AG04449 (cell line): ENCODE results near the gene THADA.

Experiments used
- CTCF ChIA-PET: fragments of 350-600 bp; formaldehyde crosslinking; extraction: SDS; loops from one replicate; lab custom pipeline; 2021; ENCODE audit warnings: antibody characterized with exemption; lab: Yijun Ruan, JAX
- POLR2A ChIA-PET: fragments of 400-600, 350-600 bp; formaldehyde crosslinking; extraction: SDS; loops from one replicate; lab custom pipeline; 2020; ENCODE audit warnings: antibody characterized with exemption, inconsistent platforms; lab: Yijun Ruan, JAX
- DNase-seq: peaks from one replicate; pipeline ENCODE4 v3.0.0-alpha.2; 2010; ENCODE audit warnings: low read depth, low spot score
- H3K4me3 ChIP-seq: 2 replicates; pipeline ENCODE4 v1.5.1; 2011; ENCODE audit warnings: low read depth, mild to moderate bottlenecking, control low read depth, low read length
- TF ChIP-seq, protein P1 (sequence below): IDR thresholded peaks from one replicate; pipeline ENCODE4 v1.5.1; 2011; ENCODE audit warnings: mild to moderate bottlenecking, moderate library complexity, low read length, control low read depth, inconsistent platforms; ENCODE audit not compliant: insufficient read depth; ENCODE audit errors: missing control alignments

THADA gene

DNA sequence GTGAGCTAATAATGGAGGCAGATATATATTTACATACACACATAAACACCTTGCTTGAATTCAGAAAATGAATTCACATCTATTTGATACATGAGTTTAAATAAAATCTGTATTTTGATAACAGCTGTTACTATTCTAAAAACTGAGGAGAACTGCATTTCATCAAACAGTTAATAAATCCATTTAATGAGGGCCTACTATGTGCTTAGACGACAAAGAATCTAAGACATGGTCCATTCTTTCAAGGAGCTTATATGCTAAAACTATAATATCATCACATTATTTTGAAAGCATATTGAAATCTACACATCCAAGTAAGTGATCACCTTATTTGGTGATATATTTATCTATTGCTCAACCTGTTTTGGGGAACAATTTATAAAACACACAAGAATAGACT lies 278.6 kb downstream of the THADA start:
- TF ChIP-seq, protein P1, sequence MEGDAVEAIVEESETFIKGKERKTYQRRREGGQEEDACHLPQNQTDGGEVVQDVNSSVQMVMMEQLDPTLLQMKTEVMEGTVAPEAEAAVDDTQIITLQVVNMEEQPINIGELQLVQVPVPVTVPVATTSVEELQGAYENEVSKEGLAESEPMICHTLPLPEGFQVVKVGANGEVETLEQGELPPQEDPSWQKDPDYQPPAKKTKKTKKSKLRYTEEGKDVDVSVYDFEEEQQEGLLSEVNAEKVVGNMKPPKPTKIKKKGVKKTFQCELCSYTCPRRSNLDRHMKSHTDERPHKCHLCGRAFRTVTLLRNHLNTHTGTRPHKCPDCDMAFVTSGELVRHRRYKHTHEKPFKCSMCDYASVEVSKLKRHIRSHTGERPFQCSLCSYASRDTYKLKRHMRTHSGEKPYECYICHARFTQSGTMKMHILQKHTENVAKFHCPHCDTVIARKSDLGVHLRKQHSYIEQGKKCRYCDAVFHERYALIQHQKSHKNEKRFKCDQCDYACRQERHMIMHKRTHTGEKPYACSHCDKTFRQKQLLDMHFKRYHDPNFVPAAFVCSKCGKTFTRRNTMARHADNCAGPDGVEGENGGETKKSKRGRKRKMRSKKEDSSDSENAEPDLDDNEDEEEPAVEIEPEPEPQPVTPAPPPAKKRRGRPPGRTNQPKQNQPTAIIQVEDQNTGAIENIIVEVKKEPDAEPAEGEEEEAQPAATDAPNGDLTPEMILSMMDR = no peak
- no peak overlapping the region for H3K4me3 ChIP-seq
- ChIA-PET POLR2A (no interaction called here), CTCF (interaction anchor here (1.3 to 3.5 kb wide), 2 partner anchors 14 to 167 kb away, joined by 4 to 12 read pairs; no protein-coding TSS in a partner anchor)
- DNase-seq = no peak

DNA sequence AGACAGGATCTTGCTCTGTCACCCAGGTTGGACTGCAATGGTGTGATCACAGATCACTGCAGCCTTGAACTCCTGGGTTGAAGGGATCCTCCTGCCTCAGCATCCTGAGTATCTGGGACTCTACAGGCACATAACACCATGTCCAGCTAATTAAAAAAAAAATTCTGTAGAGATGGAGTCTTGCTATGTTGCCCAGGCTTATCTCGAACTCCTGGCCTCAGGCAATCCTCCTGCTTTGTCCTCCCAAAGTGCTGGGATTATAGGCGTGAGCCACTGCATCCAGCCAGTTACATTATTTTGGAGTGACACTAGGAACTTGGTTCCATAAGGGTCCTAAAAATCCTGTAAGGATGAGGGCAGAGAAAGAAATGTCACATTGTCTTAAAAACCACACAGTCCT lies 280.4 kb downstream of the THADA start:
- H3K4me3 ChIP-seq = no peak overlapping the region
- ChIA-PET POLR2A (interaction anchor here (0.5 kb wide), 1 partner anchor 40 kb away, joined by 3 read pairs; no protein-coding TSS in a partner anchor), CTCF (no interaction called here)
- TF ChIP-seq, protein P1 = no peak
- no peak for DNase-seq

GRCh38 chr2:43314299-43314927 lies 281.4 kb downstream of the THADA start:
- POLR2A ChIA-PET = no interaction called here
- H3K4me3 ChIP-seq = no peak overlapping the region
- CTCF ChIA-PET = interaction anchor here (1.0 to 1.2 kb wide), 4 partner anchors 11 to 86 kb away, joined by 3 read pairs; no protein-coding TSS in a partner anchor
- DNase-seq = no peak
- TF ChIP-seq, protein P1 = no peak

- H3K4me3 ChIP-seq = no peak overlapping the region
- DNase-seq = no peak
- ChIA-PET CTCF (interaction anchor here (1.0 to 1.2 kb wide), 4 partner anchors 12 to 85 kb away, joined by 3 read pairs; no protein-coding TSS in a partner anchor), POLR2A (no interaction called here)
- TF ChIP-seq, protein P1 = no peak
Observed at GRCh38 chr2:43313642-43314017, 282.2 kb downstream of the THADA start.

DNA sequence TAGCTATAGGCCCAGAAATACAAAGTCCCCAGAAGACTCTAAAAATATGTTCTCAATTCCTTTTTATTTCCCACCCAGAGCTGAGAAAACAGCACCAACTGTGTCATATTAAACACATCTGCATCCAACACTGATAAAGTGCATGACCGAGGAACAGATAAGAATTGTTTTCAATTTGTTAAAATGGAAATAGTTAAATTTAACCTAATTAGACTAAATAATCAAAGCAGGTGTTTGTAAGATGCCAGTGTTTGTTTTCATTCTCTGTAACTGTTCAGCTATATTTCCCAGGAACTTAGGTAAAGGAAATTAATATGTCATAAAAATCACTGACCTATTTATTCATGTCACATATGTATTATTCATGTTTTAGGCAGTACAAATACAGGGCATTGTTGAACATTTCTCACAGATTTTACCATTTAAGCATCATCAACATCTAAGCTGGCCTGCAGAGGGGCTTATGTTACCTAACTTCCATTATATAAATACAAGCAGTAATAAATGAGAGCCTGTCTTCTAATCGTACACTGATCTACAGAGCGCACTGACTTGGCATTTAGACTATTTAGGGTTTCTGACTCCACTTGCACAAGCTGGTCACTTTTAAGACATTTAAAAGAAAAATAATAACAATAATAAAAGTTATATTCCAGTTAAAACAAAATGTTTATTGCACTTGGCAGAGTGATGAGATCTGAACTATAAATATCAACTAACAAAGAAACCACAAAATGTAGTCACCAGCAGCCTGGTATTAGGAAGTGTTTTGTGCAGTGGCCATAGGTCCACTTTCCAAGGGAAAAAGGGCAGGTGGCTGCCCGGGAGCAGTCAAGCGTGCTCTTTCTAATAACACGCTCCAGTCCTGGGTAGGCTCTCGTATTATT lies 282.8 kb downstream of the THADA start:
- CTCF ChIA-PET = interaction anchor here (0.9 to 1.3 kb wide), 2 partner anchors 338 to 366 kb away, joined by 3 to 5 read pairs; no protein-coding TSS in a partner anchor
- no peak overlapping the region for H3K4me3 ChIP-seq
- peak; percentile 42 for DNase-seq
- POLR2A ChIA-PET = interaction anchor here (0.6 kb wide), 1 partner anchor 971 kb away, joined by 4 read pairs; no protein-coding TSS in a partner anchor
- TF ChIP-seq, protein P1 = no peak

- TF ChIP-seq, protein P1 = no peak
- POLR2A ChIA-PET = no interaction called here
- no peak overlapping the region for H3K4me3 ChIP-seq
- no peak for DNase-seq
- CTCF ChIA-PET = no interaction called here
Observed at GRCh38 chr2:43311276-43311675, 284.6 kb downstream of the THADA start.
